ENCODE measurements around the gene NIPBL.
"Not testable (repeated sequence)": the region's sequence is repeated elsewhere in the genome, so short reads cannot be mapped to it uniquely, and the experiment has no call there.

The NIPBL gene

DNA sequence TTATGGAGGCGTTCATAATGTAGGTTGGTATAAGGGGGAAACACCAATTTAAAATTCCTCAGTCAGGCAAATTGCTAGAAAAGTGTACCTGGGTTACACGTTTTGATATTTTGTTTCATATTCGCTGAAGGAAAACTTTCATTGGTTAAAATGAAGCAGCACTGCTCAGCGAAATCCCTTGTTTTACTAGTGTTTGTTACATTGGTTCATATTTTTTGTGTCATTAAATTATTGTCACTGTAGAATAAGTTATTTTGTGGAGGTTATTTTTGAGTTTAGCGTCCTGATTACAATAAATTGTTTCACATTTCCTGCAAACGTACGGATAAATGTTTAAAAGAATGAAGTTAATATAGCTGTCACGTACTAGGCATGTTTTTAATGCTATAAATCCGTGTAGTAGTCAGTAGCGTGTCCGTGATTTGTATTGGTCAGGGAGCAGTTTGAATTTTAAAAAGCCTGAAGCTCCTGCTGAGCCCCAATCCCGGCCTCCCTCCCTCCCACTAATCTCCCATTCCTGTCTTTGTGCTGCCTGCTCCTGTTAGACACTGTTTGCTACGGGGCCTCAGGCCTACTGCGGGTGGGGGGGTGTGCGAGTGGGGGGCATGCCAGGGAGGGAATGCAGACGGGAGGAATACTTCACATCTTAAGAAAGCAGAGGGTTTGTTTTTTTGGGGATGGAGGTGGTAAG lies 2.0 kb downstream of the NIPBL start:
- DNase-seq: no peak

DNA sequence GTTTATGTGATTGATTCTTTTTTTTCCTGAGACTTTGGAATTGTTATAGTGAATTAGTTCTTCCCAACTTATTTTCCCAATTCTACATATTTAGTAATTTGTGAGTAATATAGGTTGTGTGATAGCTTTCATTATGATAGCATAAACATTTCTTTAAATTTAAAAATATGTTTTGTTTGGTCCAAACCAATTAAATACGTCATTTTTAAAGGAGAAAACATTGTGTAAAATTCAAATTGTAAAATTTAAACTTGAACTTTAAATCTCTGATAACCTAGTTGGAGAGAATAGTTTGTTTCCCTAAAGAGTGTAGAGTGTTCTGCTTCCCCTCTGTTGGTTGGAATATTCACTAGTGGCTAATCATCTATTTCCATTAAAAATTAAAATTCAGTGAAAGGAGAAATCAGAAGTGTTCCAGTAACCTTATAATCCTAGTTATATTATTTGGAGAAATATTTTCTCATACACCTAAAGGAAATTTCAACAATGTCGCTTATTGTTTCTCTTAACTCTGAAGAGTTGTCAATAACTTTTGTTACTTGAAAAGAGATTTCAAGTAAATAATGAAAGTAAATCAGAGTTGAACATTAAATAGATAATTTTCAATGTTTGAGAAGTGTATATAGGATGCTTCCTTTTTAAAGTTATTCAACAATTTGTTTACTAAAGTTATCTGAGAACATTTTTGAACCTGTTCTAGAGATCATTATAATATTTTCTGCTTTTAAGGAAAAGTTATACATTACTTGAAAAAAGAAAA lies 2.9 kb downstream of the NIPBL start:
- DNase-seq: no peak

DNA sequence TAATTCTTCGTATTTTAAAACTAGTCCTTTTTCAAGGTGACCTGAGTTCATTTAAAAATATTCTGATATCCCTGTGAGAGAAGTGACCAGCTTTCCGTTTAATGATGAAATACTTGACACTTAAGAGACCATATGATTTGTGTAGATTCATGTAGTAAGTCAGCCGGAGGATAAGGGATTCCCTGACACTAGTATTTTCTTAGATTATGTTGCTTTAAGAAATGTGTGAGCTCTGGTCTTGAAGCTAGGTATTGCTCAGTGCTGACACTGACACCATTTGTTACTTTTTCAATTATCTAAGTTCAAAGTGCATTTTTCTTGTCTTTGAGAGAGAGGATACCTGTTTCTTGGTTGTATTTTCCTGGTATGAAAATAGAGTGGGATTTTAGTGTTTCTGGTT lies 4.2 kb downstream of the NIPBL start:
- DNase-seq: peak in 2 of 3 donors; percentile 46

DNA sequence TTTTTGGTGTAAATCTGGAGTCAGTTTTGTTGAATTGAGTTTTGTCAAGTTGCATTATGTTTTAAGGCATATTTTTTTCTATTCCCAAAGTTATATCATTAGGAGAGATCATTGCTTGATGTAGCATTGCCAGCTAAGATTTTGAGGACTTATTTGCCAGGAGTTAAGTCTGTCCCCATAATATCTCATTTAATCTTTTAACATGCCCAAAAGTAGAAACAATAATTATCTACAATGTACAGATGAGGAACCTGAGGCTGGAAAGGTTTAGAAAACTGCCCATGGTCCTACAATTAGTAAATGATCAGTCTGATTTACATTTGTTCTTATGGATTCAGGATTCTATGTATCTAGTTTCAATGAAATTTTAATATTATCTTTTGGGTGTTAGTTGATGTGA lies 4.7 kb downstream of the NIPBL start:
- no peak for DNase-seq

DNA sequence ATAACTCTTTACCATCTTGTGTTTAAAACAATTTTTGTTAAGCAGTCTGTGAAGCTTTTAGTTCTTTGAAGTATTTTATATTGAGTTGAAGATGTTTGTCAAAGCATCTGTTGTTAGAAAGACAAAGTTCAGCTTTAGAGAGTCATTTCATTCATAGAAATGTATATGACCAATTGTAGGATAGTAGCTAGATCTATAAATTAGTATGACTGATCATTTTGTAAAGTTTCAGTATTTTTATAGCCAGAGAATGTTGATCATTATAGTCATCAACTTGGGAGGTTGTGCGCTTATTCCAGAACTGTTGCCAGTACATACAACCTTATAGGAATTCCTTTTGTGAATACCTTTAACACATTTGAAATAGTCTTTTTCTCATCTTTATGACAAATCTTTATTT lies 5.2 kb downstream of the NIPBL start:
- no peak for DNase-seq

DNA sequence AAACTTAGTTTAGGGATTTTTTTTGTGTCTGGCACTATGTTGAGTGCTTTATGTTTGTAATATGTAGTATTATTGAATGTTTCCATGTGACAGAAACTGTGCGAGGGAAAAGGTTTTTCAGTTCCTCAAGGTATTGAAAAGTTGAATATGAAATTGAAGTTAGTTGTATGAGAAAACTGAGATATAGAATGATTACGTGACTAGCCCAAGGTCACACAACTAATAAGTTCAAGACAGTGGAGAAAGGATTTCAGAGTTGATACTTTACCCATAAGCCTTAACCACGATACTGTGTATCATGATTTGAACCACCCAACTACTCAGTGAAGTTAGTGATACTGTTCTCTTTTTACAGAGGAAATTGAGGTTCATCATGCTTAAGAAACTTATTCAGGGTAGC lies 5.7 kb downstream of the NIPBL start:
- DNase-seq: peak in 1 of 3 donors; percentile 25

DNA sequence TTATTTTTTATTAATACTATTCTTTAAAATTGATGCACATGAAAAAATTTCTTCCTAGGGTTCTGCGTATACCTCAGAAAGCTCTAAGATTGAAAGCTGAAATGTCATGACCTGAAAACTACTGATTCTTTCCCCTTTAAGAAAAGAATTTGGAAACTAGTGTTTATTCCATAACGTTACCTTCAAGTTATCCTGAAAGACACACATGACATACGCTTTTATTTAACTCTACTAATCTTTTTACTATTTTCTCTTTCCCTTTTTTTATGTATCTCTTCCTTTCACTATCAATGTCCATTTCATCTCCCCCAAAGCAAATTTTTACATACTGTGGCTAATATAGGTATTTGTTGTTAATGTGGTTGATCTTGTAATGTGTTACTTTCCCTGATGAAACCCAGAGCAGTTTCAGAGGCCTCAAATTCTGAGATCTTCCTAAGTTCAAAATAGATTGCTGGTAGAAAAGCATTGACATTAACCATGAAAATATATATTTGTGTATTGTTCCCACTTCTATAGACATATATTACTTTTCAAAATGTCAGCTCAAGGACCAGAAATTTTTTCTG lies 7.4 kb downstream of the NIPBL start:
- no peak for DNase-seq

DNA sequence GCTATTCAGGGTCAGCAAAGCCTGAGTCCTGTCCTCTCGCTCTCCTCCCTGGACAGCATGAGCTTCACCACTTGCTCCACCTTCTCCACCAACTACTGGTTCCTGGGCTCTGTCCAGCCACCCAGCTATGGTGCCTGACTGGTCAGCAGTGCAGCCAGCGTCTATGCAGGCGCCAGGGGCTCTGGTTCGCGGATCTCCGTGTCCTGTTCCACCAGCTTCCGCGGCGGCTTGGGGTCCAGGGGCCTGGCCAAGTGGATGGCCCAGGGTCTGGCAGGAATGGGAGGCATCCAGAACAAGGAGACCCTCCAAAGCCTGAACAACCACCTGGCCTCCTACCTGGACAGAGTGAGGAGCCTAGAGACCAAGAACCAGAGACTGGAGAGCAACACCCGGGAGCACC lies 8.6 kb downstream of the NIPBL start:
- DNase-seq: no peak

DNA sequence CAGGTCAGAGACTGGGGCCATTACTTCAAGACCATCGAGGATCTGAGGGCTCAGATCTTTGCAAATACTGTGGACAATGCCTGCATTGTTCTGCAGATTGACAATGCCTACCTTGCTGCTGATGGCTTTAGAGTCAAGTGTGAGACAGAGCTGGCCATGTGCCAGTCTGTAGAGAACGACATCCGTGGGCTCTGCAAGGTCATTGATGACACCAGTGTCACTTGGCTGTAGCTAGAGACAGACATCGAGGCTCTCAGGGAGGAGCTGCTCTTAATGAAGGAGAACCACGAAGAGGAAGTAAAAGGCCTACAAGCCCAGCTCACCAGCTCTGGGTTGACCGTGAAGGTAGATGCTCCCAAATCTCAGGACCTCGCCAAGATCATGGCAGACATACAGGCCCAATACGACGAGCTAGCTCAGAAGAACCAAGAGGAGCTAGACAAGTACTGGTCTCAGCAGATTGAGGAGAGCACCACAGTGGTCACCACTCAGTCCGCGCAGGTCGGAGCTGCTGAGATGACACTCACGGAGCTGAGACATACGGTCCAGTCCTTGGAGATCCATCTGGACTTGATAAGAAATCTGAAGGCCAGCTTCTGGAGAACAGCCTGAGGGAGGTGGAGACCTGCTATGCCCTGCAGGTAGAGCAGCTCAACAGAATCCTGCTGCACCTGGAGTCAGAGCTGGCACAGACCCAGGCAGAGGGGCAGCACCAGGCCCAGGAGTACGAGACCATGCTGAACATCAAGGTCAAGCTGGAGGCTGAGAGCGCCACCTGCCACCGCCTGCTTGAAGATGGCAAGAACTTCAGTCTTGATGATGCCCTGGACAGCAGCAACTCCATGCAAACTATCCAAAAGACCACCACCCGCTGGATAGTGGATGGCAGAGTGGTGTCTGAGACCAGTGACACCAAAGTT lies 9.3 kb downstream of the NIPBL start:
- DNase-seq: no peak

DNA sequence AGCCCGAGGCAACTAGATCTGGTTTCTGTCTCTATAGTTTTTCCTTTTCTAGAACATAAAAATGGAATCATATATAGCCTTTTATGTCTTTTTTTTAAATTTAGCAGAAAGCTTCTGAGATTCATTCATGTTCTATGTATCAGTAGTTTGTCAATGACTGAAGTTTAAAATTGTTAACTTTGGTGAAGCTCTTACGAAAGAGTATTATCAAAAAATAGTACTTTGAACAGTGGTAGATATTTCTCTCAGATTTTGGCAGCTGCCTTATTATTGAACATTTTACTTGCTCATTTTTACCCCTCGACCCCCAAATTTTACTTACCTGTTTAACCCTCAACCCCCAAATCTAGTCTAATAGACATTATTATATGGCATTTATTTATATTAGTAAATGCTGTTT lies 10.2 kb downstream of the NIPBL start:
- no peak for DNase-seq

DNA sequence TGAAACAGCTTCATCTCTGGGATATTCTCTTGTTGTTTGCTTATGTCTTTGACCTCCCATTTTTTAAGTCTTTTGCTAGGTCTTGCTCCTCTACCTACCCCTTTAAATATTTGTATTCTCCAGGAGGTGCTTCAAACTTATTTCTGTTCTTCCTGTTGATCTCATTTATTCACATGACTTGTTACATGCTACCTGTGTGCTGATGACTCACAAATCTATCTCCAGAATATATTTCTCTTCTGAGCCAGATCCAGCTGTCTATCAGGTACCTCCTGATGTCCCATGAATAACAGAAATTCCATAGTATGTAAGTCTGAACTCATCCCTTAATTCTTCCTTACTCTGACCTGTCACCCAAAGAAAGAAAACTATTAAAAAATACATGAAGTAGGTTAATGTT lies 11.0 kb downstream of the NIPBL start:
- DNase-seq: no peak

DNA sequence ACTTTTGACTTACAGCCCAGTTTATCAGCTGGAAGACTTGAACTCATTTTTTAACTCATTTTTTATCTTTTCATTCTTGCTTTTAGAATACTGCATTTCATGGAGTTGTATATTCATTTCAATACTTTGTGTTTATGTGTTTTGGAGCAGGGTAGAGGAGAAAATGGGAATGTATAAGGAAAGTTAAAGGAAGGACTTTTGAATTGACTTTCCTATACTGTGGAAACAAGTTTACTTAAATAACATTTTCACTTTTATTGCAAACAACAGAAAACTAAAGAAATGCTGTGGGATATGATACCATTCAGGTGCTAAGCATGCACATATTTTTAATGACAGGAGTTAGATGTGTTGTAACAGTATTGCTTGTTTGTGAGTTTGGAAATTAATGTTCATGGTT lies 11.7 kb downstream of the NIPBL start:
- no peak for DNase-seq

DNA sequence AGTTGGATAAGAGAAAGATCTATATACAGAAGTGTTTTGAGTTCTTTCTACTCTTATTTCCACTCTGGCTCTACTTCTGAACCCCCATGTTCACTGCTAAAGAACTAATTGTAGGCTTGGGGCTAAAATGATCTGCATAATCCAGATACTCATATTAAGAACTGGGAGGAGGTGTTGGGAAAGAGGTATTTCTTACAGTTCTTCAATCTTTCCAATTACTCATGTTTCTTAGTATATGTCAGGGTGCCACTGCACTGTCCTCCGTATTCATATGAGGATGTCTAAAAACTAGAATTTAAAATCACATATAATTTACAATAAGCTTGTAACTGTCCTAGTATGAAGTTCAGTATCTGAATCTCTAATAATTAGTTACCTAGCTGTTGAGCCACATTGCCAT lies 12.7 kb downstream of the NIPBL start:
- peak in 1 of 3 donors; percentile 34 for DNase-seq

DNA sequence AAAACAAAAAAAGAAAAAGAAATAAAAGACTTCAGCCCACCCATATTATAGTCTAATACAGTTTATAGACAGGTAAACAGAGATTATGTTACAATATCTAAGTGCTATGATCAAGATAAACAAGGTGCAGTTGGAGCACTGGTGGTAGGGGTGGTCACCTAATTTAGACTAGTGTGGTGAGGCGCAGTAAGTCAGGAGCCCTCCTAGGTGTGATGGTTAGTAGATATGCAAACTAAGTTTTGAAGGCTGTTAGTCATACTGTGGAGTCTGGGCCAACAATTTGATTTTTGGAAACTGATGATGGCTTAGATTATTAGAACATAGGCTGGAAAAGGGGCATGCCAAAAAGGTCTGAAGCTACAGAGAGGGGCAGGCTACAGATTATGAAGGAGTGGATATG lies 14.7 kb downstream of the NIPBL start:
- no peak for DNase-seq

DNA sequence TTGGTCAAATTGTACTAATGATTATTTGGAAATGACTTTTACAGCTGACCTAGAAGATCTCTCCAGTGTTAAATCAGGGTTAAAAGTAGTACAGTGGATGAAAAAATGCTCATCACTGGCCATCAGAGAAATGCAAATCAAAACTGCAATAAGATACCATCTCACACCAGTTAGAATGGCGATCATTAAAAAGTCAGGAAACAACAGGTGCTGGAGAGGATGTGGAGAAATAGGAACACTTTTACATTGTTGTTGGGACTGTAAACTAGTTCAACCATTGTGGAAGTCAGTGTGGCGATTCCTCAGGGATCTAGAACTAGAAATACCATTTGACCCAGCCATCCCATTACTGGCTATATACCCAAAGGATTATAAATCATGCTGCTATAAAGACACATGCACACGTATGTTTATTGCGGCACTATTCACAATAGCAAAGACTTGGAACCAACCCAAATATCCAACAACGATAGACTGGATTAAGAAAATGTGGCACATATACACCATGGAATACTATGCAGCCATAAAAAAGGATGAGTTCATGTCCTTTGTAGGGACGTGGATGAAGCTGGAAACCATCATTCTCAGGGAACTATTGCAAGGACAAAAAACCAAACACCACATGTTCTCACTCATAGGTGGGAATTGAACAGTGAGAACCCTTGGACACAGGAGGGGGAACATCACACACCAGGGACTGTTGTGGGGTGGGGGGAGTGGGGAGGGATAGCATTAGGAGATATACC lies 15.7 kb downstream of the NIPBL start:
- DNase-seq: not testable (repeated sequence)

DNA sequence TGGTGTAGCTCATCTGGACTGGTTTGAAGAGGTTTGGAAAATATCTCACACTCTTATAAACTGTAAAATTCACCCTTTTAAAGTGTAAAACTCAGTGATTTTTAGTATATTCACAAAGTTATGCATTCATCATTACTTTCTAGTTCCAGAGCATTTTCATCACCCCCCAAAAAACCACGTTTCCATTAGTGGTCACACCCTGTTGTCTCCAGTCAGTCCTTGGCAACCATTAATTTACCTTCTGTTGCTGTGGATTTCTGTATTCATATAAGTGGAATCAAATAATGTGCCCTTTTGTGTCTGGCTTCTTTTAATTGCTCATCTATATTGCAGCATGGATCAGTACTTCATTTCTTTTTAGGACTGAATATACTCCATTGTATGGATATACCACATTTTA lies 18.4 kb downstream of the NIPBL start:
- DNase-seq: no peak

DNA sequence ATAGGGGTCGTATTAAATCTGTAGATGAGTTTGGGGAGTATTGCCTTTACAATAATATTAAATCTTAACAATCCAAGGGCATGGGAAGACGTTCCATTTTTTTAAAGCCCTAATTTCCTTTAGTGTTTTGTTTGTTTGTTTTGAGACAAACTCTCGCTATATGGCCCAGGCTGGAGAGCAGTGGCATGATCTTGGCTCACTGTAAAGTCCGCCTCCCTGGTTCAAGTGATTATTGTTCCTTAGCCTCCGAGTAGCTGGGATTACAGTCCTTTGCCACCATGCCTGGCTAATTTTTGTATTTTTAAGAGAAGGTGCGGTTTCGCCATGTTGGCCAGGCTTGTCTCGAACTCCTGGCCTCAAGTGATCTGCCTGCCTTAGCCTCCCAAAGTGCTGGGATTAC lies 19.9 kb downstream of the NIPBL start:
- no peak for DNase-seq

DNA sequence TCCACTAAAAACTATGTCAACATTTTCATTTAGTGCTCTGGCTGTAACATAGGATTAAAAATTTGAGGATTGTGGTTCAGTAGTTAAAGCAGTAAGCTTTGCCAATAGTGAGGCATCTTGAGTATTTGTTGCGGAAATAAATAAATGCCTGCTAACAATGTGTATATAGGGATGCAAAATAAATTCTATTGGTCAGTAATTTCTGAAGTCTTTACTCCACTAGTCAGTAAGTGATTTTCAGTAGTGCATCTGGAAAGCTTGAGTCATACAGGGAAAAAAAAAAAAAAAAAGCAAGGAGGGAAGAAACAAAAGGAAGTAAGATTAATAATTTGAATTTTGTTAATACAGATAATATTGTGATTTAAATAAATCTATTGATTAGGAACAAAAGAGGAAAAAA lies 21.0 kb downstream of the NIPBL start:
- DNase-seq: peak in 2 of 3 donors; percentile 35 to 41

DNA sequence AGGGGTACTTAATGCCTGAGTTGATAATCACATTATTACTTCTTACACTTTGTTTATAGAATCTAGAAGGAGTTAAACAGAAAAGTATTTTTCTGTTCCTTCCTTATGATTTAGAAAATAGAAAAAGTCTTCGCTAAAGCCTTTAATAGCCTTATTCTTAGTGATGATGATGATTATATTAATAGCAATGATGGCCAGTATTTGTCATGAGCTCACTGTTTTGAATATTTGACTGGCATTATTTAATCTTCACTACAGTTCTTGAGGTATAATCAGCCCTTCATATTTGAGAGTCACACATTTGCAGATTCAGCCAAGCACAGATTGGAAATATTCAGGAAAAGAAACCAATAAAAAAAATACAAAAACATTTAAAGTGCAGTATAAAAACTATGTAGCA lies 23.3 kb downstream of the NIPBL start:
- no peak for DNase-seq

DNA sequence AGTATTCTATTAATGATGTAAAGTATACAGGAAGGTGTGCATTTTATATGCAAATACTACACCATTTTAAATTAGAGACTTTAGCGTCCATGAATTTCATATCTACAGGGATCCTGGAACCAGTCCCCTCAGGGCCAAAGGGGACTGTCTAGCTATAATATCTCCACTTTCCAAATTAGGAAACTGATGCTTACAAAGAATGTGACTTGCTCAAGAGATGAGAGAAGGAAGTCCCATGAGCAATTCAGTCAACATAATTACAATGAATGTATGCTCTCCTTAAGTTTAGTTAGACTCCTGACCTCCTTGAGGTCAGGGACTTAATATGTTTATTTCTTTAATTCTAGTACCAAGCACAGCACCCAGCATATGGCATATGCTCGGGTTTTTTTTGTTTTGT lies 23.7 kb downstream of the NIPBL start:
- peak in 2 of 3 donors; percentile 54 to 59 for DNase-seq

DNA sequence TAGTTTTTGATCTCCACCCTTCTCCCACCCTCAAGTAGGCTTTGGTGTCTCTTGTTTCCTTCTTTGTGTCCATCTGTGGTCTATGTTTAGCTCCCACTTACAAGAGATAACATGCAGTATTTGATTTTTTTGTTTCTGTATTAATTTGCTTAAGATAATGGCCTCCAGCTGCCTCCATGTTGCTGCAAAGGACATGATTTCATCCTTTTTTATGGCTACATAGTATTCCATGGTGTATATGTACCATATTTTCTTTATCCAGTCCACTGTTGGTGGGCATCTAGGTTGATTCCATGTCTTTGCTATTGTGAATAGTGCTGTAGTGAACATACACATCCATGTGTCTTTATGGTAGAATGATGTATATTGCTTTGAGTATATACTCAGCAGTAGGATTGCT lies 24.5 kb downstream of the NIPBL start:
- DNase-seq: not testable (repeated sequence)

DNA sequence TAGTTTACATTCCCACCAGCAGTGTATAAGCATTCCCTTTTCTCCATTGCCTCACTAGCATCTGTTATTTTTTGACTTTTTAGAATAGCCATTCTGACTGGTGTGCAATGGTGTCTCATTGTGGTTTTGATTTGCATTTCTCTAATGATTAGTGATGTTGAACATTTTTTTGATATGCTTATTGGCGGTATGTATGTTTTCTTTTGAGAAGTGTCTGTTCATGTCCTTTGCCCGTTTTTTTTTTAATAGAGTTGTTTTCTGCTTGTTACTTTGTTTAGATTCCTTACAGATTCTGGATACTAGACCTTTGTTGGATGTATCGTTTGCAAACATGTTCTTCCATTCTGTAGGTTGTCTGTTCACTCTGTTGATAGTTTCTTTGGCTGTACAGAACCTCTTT lies 25.3 kb downstream of the NIPBL start:
- DNase-seq: no peak

DNA sequence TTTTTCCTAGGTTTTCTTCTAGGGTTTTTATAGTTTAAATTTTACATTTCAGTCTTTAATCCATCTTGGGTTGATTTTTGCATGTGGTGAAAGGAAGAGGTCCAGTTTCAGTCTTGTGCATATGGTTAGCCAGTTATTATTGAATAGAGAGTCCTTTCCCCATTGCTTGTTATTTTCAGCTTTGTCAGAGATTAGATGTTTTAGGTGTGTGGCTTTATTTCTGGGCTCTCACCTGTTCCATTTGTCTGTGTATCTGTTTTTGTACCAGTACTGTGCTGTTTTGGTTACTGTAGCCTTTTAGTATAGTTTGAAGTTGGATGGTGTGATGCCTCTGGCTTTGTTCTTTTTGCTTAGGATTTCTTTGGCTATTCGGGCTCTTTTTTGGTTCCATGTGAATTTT lies 25.8 kb downstream of the NIPBL start:
- no peak for DNase-seq

Data from suppressor macrophage treated with lipopolysaccharide for 1 hour (primary cell).